Non-pigmented ciliary epithelial cell (primary cell): Measurements from ENCODE around the gene SAT1.

Source experiments
- DNase-seq: peaks from one replicate; pipeline ENCODE4 v3.0.0-alpha.2; 2010; ENCODE audit warnings: low read depth

Gene SAT1

GRCh38 chrX:23776363-23776762 lies 6.6 kb upstream of the SAT1 start:
- no peak for DNase-seq

- no peak for DNase-seq
Measured at GRCh38 chrX:23779025-23779424, 3.9 kb upstream of the SAT1 start.

DNA sequence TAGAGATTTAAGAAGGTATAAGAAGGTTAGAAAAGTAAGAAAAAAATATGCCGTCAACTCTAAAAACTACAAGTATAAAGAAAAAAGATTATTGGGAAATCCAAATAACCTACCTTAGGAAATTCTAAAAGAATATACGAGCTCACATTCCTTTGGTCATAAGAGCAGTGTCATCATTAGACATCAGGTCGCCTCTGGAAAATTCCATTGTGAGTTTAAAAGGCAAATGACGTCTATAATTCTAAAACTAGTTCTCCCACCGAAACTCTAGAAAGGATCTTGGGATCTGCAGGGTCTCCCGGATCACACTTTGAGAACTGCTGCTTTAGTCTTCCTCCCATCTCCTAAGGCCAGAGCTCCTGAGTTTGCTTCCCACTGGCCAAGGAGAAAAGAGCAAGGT lies 518 bp upstream of the SAT1 start:
- no peak for DNase-seq

DNA sequence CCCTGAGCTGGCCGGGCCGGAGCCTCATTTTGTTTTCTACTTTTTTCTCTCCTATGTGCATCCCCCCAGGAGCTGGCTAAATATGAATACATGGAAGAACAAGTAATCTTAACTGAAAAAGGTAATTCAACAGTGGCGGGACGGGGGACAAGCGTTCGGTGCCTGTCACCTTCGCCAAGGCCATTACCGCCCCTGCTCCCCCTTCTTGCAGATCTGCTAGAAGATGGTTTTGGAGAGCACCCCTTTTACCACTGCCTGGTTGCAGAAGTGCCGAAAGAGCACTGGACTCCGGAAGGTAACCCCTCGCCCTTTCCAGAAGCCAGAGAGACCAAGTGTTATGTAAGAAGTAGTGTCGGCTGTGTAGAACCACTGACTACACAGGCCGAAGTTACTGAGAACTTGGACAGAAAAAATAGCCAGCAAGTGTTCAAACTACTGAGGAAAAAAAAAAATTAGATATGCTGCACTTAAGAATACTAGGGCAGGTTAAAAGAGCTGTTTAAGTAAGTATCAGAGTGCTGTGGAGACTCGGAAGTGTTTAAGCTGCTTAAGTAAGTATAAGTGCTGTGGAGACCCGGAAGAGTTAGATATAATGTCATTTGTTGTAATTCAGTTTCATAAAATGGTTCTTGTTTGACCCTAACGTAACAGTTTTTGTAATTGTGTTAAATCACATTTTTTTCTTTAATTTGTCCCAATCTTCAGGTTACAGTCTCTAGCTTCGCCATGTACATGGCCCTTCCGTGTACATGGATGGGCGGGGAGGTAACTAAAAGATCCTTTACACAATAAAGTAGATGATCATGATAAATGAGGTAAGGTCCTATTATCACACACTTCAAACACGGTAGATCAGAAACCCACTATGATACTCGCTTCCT lies 856 bp downstream of the SAT1 start:
- DNase-seq: no peak

DNA sequence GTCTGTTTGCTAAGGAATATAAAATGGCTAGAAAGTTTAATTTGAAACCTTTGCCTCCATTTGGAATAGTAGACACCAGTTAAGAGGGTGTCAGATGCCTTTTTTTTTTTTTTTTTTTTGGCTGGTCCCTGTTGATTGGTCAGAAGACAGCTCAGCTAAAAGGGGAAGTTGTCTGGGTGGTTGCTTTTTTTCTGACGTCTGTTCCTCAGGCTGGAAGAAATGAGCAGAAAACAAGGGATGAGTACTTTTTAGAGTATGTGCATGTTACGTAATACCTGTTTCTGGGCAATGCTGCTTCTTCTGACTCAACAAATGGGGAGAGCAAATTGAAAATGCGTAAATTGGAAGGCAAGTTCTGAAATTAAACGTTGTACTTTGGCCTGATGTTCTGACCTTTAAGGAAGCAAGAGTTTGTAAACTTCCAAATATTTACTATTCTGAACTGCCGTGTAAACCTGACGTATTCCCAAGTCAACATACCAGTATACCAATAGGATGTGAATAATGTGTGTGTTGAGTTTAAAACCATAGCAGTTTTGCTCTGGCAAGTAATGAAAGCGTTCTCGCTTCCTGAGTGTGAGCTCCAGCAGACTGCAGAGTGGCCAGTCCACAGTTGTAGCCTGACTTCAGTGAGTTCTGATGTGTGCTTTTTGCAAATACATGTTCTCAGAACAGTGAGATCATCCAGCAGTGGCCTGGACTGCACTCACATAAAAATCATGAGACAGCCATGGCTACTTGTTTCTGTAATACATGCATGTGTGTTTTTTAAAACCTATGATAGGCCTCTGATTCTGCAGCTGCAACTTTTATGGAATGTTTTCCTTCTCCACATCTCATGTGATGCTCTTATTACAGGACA lies 1.7 kb downstream of the SAT1 start:
- no peak for DNase-seq

DNA sequence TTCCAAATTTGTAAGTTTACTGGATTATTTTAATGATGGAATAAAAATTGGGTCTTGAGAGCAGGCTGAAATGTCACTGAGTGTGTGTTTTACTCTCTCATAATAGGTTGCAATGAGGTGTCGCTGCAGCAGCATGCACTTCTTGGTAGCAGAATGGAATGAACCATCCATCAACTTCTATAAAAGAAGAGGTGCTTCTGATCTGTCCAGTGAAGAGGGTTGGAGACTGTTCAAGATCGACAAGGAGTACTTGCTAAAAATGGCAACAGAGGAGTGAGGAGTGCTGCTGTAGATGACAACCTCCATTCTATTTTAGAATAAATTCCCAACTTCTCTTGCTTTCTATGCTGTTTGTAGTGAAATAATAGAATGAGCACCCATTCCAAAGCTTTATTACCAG lies 2.6 kb downstream of the SAT1 start:
- DNase-seq: no peak

- DNase-seq: no peak
Measured at GRCh38 chrX:23786268-23786815, 3.4 kb downstream of the SAT1 start.

- DNase-seq: no peak
Measured at GRCh38 chrX:23787745-23788118, 4.8 kb downstream of the SAT1 start.

DNA sequence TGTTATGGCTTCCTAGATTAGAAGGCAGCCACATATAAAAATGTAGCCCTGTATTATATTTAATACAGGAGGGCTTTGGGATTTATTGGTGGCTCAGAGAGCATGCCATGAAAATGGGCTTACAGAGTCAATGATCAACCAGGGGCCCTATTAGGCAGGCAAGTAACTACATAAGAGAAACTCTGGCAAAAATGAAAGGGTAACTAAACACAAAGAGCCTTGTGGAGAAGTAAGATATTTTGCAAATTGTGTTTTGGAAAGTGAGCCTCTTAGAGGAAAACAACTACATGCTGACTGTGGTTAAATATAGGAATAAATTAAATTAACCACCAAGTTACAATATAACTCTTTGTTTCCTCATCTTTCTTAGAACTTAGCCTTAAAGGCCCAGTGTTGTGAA lies 5.5 kb downstream of the SAT1 start:
- no peak for DNase-seq

GRCh38 chrX:23788946-23789345 lies 6.0 kb downstream of the SAT1 start:
- no peak for DNase-seq

DNA sequence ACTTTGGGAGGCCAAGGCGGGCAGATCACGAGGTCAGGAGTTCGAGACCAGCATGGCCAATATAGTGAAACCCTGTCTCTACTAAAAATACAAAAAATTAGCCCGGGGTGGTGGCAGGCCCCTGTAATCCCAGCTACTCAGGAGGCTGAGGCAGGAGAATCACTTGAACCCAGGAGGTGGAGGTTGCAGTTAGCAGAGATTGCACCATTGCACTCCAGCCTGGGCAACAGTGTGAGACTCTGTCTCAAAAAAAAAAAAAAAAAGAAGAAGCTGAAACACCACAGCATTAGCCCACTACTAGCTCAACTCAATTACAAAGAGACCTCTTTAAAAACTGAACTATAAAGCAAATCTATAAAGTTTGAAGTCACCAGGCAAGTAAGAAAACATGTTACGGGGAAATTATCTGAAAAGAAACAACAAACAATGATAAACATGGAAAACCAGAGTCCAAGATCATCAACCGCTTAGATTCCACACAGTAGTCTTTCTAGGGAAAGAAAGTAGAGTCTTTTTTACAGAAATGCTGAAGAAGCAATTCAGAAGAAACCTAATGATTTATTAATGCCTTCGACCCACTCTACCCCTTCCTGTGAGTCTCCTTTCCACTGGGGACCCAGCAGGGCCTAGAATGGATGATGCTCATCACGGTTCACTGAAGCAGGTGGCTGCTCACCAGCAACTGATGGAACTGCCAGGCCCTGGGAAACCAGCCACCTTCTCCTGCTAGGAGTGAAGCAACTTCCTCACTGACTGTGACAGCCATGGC lies 6.6 kb downstream of the SAT1 start:
- DNase-seq: no peak

- DNase-seq: no peak
Measured at GRCh38 chrX:23790155-23790497, 7.2 kb downstream of the SAT1 start.

DNA sequence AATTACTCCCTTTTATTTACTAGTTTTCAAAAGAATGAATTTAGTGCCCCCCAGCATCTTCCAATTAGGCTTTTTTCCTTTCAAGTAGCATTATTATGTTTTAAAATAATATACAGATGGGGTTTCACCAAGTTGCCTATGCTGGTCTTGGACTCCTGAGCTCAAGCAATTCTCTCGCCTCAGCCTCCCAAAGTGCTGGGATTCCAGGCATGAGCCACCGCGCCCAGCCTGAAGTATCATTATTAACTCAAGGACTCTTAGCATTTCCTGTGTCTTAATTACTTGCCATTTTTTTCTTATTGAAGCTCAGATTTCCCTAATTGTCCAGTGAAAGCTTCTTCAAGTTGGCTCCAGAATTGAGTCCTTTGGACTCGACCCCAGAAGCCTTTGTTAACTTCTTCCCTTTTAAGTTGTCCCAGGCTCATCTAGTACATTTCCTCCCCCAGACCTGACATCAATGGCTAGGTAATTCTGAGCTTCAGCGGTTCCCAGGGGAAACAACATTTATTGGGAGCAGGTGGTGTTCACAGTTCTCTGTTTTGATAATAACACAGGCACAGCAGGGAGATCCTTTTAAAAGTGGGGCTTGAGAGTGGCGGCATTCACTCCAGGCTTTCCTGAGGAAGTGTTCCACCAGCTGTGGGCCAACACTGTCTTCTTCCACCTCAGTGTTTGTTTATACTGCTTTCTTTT lies 10.0 kb downstream of the SAT1 start:
- DNase-seq: no peak

GRCh38 chrX:23795221-23795620 lies 12.2 kb downstream of the SAT1 start:
- DNase-seq: no peak

DNA sequence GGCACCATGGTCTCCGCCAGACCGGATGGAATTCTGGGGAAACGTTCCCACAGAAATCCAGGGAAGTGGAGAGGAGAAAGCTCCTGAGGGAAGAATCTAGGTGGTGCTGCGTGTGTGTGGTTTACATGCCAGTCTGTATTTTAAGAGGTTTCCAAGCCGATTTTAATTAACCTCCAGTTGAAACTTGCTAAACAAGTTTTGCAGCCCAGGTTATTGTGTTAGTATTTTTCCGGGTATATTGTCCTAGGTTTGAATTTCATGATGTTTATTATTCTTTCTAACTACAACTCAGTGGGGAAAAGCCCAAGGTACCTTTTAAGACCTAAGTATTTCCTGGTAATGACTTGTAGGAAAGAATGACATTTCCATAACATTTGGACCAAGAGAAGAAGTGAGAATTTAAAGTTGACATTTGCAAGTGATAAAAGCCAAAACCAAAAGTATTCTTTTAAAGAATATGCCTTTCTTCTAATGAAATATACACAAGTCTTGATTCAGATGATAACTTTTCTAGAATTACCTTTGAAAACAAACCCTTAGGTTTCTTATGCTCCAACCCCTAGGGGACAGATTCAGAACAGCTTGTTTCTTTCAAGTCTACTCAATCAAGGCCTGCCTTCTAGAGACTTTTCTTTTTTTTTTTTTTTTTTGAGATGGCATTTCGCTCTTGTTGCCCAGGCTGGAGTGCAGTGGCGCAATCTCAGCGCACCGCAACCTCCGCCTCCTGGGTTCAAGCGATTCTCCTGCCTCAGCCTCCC lies 14.6 kb downstream of the SAT1 start:
- DNase-seq: no peak

DNA sequence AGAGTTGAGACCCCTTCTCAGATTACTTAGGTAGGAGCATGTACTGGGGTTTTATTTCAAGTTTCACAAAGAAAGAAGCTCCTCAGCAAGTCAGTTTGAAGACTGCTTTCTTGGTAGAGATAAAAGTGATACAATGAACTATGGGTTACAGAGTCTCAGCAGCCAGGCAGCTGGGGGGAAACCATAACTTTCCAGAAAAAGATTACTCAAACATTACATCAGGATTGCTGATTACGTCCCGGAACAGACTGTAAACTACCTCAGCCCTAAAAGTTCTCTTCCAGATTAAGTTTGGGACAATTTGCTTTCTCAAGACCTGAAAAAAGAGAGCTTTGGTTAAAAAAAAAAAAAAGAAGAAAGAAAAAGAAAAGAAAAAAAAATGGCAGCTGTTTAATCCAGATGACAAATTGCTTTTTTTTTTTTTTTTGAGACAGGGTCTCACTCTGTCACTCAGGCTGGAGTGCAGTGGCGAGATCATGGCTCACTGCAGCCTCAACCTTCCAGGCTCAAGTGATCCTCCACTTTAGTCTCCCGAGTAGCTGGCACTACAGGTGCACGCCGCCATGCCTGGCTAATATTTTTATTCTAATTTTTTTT lies 16.6 kb downstream of the SAT1 start:
- no peak for DNase-seq

GRCh38 chrX:23802431-23802830 lies 19.5 kb downstream of the SAT1 start:
- DNase-seq: no peak

- DNase-seq: no peak
Measured at GRCh38 chrX:23803931-23804381, 21.0 kb downstream of the SAT1 start.

GRCh38 chrX:23804578-23804977 lies 21.6 kb downstream of the SAT1 start:
- DNase-seq: no peak

DNA sequence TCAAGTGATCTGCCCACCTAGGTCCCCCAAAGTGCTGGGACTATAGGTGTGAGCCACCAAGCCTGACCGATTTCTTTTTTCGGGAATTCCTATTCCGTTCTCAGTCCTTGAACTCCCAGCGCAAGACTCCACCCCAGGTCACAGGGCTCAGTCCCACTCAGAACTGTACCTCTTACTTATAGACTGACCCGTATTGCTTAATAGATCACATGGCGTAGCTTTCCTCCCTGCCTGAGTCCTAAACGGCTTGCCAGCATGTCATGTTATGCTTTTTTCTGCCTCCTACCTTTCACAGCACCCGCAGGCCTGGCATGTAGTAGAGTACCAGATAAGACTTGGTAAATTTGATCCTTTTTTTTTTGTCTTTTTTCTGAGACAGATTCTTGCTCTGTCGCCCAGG lies 22.4 kb downstream of the SAT1 start:
- no peak for DNase-seq
